GM18502 (cell line): Measurements from ENCODE around the gene SEMA4F.
"Not testable (repeated sequence)": the region's sequence is repeated elsewhere in the genome, so short reads cannot be mapped to it uniquely, and the experiment has no call there.

Experiments used
- ATAC-seq: cut with Tn5 transposase; IDR thresholded peaks from one replicate; pipeline ENCODE4 v1.9.1; 2021; ENCODE audit warnings: mild to moderate bottlenecking; ENCODE audit not compliant: unreplicated experiment, poor library complexity

Gene SEMA4F, protein sequence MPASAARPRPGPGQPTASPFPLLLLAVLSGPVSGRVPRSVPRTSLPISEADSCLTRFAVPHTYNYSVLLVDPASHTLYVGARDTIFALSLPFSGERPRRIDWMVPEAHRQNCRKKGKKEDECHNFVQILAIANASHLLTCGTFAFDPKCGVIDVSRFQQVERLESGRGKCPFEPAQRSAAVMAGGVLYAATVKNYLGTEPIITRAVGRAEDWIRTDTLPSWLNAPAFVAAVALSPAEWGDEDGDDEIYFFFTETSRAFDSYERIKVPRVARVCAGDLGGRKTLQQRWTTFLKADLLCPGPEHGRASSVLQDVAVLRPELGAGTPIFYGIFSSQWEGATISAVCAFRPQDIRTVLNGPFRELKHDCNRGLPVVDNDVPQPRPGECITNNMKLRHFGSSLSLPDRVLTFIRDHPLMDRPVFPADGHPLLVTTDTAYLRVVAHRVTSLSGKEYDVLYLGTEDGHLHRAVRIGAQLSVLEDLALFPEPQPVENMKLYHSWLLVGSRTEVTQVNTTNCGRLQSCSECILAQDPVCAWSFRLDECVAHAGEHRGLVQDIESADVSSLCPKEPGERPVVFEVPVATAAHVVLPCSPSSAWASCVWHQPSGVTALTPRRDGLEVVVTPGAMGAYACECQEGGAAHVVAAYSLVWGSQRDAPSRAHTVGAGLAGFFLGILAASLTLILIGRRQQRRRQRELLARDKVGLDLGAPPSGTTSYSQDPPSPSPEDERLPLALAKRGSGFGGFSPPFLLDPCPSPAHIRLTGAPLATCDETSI

DNA sequence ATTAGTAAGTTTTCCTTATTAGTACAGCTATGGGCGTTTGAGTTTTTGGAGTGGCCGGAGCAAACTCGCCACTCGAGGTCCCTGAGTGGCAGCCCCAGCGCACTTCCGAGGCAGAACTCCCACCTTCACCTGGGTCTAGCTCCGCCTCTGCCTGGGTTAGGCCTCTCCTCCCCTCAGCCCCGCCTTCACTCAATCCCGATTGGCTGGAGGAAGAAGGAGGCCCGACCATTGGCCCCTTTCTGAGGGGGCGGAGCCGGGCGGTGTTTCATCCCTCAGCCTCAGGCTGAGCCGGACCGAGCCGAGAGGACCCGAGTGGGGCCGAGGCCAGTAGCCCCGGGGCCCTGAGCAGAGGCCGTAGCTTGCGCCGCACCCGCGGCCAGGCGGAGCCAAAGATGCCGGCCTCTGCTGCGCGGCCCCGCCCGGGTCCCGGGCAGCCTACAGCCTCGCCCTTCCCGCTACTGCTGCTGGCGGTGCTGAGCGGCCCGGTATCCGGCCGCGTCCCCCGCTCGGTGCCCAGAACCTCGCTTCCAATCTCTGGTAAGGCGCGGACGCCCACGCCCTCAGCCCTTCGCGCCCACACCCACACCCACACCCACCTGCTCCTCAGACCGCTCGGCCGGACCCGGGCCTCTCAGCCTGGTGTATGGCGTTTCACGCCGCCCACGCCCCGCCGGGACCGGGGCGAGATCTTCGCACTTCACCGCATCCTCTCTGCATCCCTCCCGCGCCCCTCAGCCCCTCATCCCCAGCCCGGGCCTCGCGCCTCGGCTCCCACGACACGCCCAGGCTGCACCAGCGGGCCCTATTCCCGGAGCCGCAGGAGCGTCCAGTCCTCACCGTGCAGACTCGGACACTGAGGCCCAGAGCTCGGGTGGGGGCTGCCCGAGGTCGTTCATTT, at the start of gene SEMA4F:
Gene SEMA4F (plus strand): TSS at position 263 of the 898 bp plus-strand sequence. CDS start 130 bp downstream, at position 393.
- peak; percentile 100 for ATAC-seq

- ATAC-seq, result no peak
Measured at GRCh38 chr2:74606927-74607326, 47.1 kb upstream of the SEMA4F start.

- ATAC-seq, result no peak
Measured at GRCh38 chr2:74617122-74617521, 36.9 kb upstream of the SEMA4F start.

GRCh38 chr2:74618410-74619083, 35.5 kb upstream of the SEMA4F start:
- ATAC-seq, result no peak

GRCh38 chr2:74619651-74620297, 34.3 kb upstream of the SEMA4F start:
- ATAC-seq, result peak; percentile 72

DNA sequence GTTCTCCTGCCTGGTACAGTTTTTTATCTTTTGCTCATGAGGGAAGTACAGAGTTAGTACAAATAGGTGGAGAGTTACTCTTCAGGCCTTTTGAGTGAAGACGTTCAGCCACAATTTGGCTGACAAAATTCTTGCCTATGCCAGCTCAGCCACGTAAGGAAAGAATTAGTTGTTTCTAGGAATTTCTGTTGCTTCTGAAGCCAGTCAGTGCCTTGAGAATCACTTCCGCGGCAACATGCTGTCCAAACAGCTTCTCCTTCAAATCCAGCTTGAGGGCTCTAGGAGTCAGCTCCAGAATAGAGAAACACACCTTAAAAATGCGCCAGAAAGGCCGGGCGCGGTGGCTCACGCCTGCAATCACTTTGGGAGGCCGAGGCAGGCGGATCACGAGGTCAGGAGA, 33.4 kb upstream of the SEMA4F start:
- ATAC-seq, result no peak

DNA sequence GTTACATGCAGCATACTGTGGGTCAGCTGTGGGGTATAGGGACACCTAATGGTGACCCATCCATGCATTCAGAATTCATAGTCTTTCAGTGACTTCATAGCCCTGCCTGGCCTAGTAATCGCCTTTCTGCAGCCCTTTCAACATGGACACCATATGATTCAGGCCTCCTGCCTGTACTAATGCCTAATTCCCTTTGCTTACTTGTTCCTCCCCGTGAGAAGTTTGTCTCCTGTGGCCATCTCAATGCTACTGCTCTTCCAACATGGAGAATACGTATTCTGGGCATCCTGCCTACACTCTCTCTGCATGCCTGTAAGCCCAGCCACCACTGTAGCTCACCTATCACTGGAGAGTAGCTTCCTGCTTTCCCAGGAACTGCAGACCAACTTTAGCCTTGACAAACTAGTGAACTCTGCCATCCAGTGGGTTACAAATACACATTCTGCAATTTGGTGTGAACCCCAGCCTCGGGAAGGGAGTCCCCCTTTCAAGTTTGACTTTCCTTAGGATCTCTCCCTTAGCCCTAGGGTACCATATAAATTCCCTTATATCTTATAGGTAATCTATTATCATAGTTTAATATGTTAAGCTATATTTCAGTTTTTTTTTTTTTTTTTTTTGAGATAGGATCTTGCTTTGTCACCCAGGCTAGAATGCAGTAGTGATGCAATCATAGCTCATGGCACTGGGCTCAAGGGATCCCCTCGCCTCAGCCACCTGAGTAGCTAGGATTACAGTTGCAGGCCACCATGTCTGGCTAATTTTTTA, 28.2 kb upstream of the SEMA4F start:
- ATAC-seq, result no peak

GRCh38 chr2:74628538-74629105, 25.4 kb upstream of the SEMA4F start:
- no peak for ATAC-seq

GRCh38 chr2:74630454-74630853, 23.6 kb upstream of the SEMA4F start:
- not testable (repeated sequence) for ATAC-seq

- ATAC-seq, result no peak
Measured at GRCh38 chr2:74632209-74632938, 21.7 kb upstream of the SEMA4F start.

DNA sequence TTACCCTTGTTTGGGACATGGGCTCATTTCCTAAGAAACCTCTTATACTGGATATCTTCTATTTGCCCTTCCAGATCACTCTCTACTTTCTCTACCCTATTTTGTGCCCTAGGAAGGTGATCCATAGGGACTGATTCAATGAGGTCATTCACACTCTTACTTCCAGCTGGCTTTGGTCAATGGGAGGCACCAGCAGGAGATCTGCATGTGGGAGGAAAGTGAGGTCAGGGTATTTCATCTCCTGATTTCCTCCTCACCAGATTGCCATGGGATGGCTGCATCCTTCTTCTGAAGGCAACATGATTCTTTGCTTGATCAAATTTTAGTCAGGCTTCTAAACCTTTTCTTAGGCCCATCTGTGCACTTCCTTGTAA, 21.1 kb upstream of the SEMA4F start:
- no peak for ATAC-seq

- no peak for ATAC-seq
Measured at GRCh38 chr2:74639550-74639949, 14.5 kb upstream of the SEMA4F start.

DNA sequence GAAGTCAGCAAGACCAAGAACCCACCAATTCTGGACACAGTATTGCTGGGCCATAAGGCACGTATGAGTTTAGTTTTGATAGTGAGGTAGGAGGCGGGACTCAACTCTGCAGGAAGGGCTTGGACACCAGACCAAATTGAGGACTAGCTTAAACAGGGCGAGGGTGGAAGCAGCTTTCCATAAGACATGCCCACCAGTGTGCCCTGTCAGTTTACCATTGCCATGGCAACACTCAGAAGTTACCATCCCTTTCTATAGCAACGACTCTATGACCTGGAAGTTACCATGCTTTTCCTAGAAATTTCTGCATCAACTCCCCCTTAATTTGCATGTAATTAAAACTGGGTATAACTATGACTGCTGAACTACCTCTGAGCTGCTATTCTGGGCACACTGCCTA, 8.7 kb upstream of the SEMA4F start:
- ATAC-seq, result no peak

DNA sequence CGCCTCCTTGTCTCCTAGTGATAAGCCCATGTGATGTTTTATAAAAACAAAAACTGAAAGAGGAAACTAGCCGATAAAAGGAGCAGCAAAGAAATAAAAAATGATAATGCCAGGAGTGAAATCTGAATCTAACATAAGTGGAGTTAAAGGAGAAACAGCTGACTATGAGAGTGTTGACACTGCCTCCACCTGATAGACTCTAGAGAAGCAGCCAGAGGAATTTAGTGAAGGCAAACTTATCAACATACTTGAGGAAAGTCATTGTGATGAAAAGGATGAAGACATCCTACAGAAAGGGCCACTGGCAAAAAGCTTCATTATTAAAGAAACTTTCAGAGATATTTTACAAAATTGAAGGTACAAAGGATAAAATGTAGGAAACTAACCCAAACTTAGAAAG, 7.8 kb upstream of the SEMA4F start:
- ATAC-seq, result no peak

DNA sequence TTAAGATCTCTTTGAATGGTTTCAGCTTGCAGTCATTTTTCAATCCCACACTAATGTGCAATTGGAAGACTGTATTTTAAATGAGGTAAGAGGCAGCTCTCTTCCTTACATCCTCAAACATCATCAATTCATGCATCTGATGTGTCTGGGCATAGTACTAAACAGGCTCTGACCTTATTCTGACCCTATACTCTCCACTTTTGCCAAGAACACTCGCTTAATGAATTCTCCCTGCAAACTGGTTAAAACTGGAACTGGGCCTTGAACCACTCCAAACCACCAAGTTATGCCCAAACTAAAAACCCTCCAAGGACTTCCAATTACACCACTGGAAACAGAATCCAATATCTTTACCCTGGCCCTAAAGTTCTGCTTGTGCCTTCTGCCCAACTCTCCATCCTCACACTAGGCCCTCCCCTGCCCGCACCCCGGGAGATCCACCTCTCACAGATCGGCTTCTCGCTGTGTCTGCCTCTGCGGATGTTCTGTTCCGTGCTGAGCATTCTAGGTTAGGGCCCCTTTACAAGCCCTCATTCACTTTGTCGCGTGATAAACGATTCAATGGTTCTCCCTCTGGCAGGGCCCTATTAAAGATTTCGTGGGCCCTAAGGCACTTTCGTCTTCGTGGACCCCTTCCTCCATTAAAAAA, 7.1 kb upstream of the SEMA4F start:
- ATAC-seq, result no peak

DNA sequence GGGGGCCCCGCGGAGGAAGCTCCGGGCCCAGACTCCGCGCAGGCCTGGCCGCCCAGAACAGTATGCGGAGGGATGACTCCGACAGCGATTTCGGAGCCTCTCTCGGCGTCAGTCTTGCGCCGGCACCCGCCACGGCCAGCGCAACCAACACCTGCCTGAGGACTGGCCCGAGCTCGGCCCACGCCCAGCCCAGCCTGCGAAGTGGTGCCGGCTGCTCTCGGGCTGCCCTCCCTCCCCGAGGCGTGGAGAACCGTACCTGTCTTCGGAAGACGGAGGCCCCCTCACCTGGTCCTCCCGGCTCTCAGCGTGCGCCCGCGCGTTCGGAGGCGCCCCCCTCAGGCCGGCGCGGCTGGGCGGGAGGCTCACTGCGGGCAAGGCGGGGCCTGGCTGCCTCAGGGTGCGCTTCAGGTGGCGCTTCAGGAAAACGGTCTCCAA, 6.0 kb upstream of the SEMA4F start, which contains the start of gene M1AP:
Gene M1AP (minus strand): TSS at position 322 of the 435 bp plus-strand sequence. CDS start 8,055 bp downstream, outside the sequence.
- no peak for ATAC-seq

GRCh38 chr2:74653589-74653984, 460 bp upstream of the SEMA4F start:
- peak; percentile 25 for ATAC-seq
